Retina (tissue), 1 donor: ENCODE results near the gene PAN3.

ENCODE experiments used
- DNase-seq: peaks from one replicate; pipeline ENCODE4 v3.0.0-alpha.2; 2016

The PAN3 gene

GRCh38 chr13:28313579-28313978 is 175.2 kb downstream of the PAN3 start:
- DNase-seq, result no peak

GRCh38 chr13:28314879-28315278 is 176.5 kb downstream of the PAN3 start:
- DNase-seq, result no peak

- DNase-seq, result peak; percentile 28
Measured at GRCh38 chr13:28316129-28316528, 177.8 kb downstream of the PAN3 start.

GRCh38 chr13:28316836-28317235 is 178.5 kb downstream of the PAN3 start:
- no peak for DNase-seq

GRCh38 chr13:28318496-28318895 is 180.2 kb downstream of the PAN3 start:
- no peak for DNase-seq

- no peak for DNase-seq
Measured at GRCh38 chr13:28319528-28319927, 181.2 kb downstream of the PAN3 start.

- DNase-seq, result no peak
Measured at GRCh38 chr13:28320209-28320608, 181.9 kb downstream of the PAN3 start.

- DNase-seq, result no peak
Measured at GRCh38 chr13:28320884-28321574, 182.7 kb downstream of the PAN3 start.

- DNase-seq, result no peak
Measured at GRCh38 chr13:28321756-28322155, 183.4 kb downstream of the PAN3 start.

- DNase-seq, result no peak
Measured at GRCh38 chr13:28322256-28322905, 184.0 kb downstream of the PAN3 start.

- DNase-seq, result peak; percentile 70
Measured at GRCh38 chr13:28324181-28324789, 185.9 kb downstream of the PAN3 start.

GRCh38 chr13:28325022-28325421 is 186.7 kb downstream of the PAN3 start:
- no peak for DNase-seq

GRCh38 chr13:28326056-28326455 is 187.7 kb downstream of the PAN3 start:
- DNase-seq, result no peak

GRCh38 chr13:28327373-28328270 is 189.3 kb downstream of the PAN3 start:
- DNase-seq, result no peak

GRCh38 chr13:28328271-28328607 is 189.9 kb downstream of the PAN3 start:
- no peak for DNase-seq

GRCh38 chr13:28329395-28330158 is 191.2 kb downstream of the PAN3 start:
- peak; percentile 15 for DNase-seq

GRCh38 chr13:28333204-28333881 is 195.0 kb downstream of the PAN3 start:
- DNase-seq, result no peak

- no peak for DNase-seq
Measured at GRCh38 chr13:28336193-28336657, 197.9 kb downstream of the PAN3 start.

- no peak for DNase-seq
Measured at GRCh38 chr13:28337166-28338005, 199.0 kb downstream of the PAN3 start.

- no peak for DNase-seq
Measured at GRCh38 chr13:28338006-28338574, 199.7 kb downstream of the PAN3 start.
